Stimulated activated naive CD4-positive, alpha-beta T cell treated with Interleukin-2 at 50 U/mL for 16 hours (primary cell): ENCODE data around the gene HACD2.

Experiments used
- DNase-seq: peaks from one replicate; lab custom pipeline; 2025; lab: John Stamatoyannopoulos, UW

Gene HACD2

DNA sequence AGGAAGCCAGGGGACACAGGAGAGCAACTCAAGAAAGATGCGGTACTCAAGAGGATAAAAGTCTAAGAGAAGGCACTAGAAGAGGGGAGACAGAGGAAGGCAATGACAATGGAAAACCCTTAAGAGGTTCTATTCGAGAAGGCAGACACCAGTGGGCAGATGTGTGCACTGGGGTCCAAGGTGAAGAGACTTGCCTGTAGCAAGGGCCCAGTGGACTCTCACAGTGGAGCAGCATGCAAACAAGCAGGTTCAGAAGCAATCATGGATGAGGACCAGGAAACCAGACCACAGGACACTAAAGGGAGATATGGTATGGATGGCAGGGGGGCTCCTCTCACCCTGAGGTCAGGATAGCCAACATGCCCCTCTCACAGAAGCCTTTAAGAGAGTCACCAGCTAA, 138.6 kb downstream of the HACD2 start:
- DNase-seq: no peak

DNA sequence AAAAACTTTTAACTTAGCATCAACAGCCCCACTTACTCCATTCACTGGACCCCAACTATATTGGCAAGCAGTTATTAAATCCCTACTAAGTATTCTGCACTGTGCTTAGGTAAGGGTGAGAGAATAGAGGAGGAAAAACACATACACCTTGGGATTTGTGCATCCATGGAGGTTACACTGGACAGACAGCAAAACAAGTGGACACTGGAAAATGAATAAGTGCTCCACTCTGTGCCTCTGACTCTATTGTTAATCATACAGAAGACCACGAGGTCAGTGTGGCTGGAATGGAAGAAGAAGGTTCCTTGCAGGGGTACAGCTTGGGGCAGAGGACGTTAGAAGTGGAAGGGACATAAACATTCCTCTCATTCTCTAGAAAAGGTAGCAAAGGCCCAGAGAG, 139.2 kb downstream of the HACD2 start:
- no peak for DNase-seq

DNA sequence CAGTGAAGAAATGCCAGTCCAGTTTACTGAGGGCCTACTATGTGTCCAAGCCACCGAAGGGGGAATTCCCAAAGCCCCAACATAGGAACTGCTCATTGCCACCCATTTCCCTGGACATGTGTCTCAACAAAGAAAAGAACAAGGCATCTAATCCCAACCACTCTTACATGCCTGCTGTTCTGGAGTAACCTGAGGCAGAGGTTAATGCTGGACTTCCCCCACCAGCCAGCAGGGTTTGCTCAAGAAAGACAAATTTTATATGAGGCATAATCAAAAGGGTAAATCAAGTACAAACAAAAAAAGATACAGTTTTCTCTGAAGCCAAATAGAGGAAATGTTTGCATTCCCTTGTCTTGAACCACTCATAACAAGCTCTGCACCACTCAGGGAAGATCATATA, 140.1 kb downstream of the HACD2 start:
- DNase-seq: no peak

- no peak for DNase-seq
These were observed 140.8 kb downstream of the HACD2 start for GRCh38 chr3:123444023-123444422.

DNA sequence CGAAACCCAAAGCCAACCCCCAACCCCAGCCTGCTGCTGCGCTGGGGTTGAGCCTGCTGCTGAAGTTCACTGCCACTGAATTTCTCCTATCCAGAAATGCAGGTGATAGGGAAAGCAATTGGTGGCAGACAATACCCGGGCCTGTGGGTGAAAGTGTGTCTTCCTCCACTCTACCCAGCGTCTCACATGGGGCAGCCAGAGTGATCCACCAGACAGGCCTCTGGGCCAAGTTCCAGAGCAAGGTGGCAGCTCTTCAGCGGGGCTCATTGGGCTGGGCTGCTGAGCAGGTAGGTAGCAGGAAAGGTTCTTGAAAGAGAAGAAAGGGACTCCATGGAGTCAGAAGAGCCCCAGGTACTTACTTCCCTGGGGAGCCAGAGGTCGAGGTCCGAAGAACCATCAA, 141.9 kb downstream of the HACD2 start:
- no peak for DNase-seq

- DNase-seq: no peak
These were observed 142.7 kb downstream of the HACD2 start for GRCh38 chr3:123442125-123442524.
